ENCODE data around the gene GRIA1. TPM values are rescaled to one million over a fixed set of nuclear protein-coding genes. Genes with fewer than 3 reads are reported as not detected.
"Not testable (repeated sequence)": the region's sequence is repeated elsewhere in the genome, so short reads cannot be mapped to it uniquely, and the experiment has no call there.

GRIA1 gene
- polyA plus RNA-seq, 4 donors = 1.4 to 6.7 (median 2.3) TPM

- no peak for DNase-seq (ENCODE audit: low read depth in 4 of 4, low spot score in 3 of 4)
Measured at GRCh38 chr5:153711755-153712154, 221.3 kb downstream of the GRIA1 start.

- DNase-seq (ENCODE audit: low read depth in 4 of 4, low spot score in 3 of 4) = no peak
Measured at GRCh38 chr5:153712946-153713345, 222.5 kb downstream of the GRIA1 start.

GRCh38 chr5:153713943-153714342, 223.5 kb downstream of the GRIA1 start:
- DNase-seq (ENCODE audit: low read depth in 4 of 4, low spot score in 3 of 4) = no peak

GRCh38 chr5:153714798-153715197, 224.3 kb downstream of the GRIA1 start:
- DNase-seq (ENCODE audit: low read depth in 4 of 4, low spot score in 3 of 4) = no peak

- DNase-seq (ENCODE audit: low read depth in 4 of 4, low spot score in 3 of 4) = no peak
Measured at GRCh38 chr5:153717287-153717686, 226.8 kb downstream of the GRIA1 start.

GRCh38 chr5:153718713-153719112, 228.2 kb downstream of the GRIA1 start:
- DNase-seq (ENCODE audit: low read depth in 4 of 4, low spot score in 3 of 4) = no peak

GRCh38 chr5:153719324-153719723, 228.9 kb downstream of the GRIA1 start:
- no peak for DNase-seq (ENCODE audit: low read depth in 4 of 4, low spot score in 3 of 4)

- not testable (repeated sequence) for DNase-seq (ENCODE audit: low read depth in 4 of 4, low spot score in 3 of 4)
Measured at GRCh38 chr5:153723022-153723610, 232.6 kb downstream of the GRIA1 start.

GRCh38 chr5:153742060-153742459, 251.6 kb downstream of the GRIA1 start:
- DNase-seq (ENCODE audit: low read depth in 4 of 4, low spot score in 3 of 4) = no peak

- no peak for DNase-seq (ENCODE audit: low read depth in 4 of 4, low spot score in 3 of 4)
Measured at GRCh38 chr5:153744751-153745150, 254.3 kb downstream of the GRIA1 start.

GRCh38 chr5:153745778-153746395, 255.4 kb downstream of the GRIA1 start:
- no peak for DNase-seq (ENCODE audit: low read depth in 4 of 4, low spot score in 3 of 4)

GRCh38 chr5:153746440-153746839, 256.0 kb downstream of the GRIA1 start:
- no peak for DNase-seq (ENCODE audit: low read depth in 4 of 4, low spot score in 3 of 4)

GRCh38 chr5:153748823-153749222, 258.4 kb downstream of the GRIA1 start:
- no peak for DNase-seq (ENCODE audit: low read depth in 4 of 4, low spot score in 3 of 4)

GRCh38 chr5:153749960-153750359, 259.5 kb downstream of the GRIA1 start:
- DNase-seq (ENCODE audit: low read depth in 4 of 4, low spot score in 3 of 4) = no peak

GRCh38 chr5:153751251-153751650, 260.8 kb downstream of the GRIA1 start:
- DNase-seq (ENCODE audit: low read depth in 4 of 4, low spot score in 3 of 4) = no peak

GRCh38 chr5:153752890-153753289, 262.4 kb downstream of the GRIA1 start:
- DNase-seq (ENCODE audit: low read depth in 4 of 4, low spot score in 3 of 4) = no peak

GRCh38 chr5:153753645-153754432, 263.4 kb downstream of the GRIA1 start:
- DNase-seq (ENCODE audit: low read depth in 4 of 4, low spot score in 3 of 4) = no peak

GRCh38 chr5:153755913-153756500, 265.5 kb downstream of the GRIA1 start:
- no peak for DNase-seq (ENCODE audit: low read depth in 4 of 4, low spot score in 3 of 4)

- no peak for DNase-seq (ENCODE audit: low read depth in 4 of 4, low spot score in 3 of 4)
Measured at GRCh38 chr5:153756540-153756939, 266.1 kb downstream of the GRIA1 start.

GRCh38 chr5:153765987-153766386, 275.5 kb downstream of the GRIA1 start:
- no peak for DNase-seq (ENCODE audit: low read depth in 4 of 4, low spot score in 3 of 4)
